ENCODE results near the gene TMEM141.
"Not testable (repeated sequence)": the region's sequence is repeated elsewhere in the genome, so short reads cannot be mapped to it uniquely, and the experiment has no call there.

The TMEM141 gene

DNA sequence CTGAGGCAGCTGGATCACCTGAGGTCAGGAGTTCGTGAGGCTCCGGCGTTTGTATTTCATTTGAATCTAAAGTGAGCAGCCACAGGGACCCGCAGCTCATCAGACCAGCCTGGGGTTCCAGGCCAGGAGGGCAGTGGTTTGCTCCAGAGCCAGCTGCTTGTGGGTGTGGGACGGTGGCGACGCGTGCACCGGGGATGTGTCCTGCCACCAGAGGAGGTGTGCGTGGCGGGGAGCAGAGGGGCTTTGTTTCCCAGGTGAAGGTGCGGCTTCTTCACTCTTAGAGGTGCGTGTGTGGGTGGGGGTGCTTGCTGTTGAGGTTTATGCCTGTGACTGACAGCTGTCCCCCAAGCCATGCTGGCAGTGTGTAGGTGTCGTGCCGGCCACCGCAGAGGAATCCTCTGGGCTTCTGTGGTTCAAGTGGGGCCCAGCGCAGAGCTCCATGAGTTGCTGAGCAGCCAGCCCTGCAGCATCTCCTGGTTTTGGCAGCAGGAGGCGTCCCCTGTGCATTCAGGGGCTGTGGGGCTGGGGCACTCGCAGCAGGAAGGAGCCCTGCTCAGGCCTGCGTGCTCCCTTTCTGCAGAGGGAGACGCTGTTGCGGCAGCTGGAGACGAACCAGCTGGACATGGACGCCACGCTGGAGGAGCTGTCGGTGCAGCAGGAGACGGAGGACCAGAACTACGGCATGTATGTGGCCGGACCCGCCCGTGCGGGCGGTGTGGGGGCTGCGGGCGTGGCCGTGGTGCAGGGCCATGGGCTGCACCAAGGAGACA lies 44.2 kb downstream of the TMEM141 start:
- TF ChIP-seq, protein P1, sequence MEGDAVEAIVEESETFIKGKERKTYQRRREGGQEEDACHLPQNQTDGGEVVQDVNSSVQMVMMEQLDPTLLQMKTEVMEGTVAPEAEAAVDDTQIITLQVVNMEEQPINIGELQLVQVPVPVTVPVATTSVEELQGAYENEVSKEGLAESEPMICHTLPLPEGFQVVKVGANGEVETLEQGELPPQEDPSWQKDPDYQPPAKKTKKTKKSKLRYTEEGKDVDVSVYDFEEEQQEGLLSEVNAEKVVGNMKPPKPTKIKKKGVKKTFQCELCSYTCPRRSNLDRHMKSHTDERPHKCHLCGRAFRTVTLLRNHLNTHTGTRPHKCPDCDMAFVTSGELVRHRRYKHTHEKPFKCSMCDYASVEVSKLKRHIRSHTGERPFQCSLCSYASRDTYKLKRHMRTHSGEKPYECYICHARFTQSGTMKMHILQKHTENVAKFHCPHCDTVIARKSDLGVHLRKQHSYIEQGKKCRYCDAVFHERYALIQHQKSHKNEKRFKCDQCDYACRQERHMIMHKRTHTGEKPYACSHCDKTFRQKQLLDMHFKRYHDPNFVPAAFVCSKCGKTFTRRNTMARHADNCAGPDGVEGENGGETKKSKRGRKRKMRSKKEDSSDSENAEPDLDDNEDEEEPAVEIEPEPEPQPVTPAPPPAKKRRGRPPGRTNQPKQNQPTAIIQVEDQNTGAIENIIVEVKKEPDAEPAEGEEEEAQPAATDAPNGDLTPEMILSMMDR (conservative IDR thresholded peaks at IDR 0.05) = no peak
- H3K27ac ChIP-seq = no peak overlapping the region

DNA sequence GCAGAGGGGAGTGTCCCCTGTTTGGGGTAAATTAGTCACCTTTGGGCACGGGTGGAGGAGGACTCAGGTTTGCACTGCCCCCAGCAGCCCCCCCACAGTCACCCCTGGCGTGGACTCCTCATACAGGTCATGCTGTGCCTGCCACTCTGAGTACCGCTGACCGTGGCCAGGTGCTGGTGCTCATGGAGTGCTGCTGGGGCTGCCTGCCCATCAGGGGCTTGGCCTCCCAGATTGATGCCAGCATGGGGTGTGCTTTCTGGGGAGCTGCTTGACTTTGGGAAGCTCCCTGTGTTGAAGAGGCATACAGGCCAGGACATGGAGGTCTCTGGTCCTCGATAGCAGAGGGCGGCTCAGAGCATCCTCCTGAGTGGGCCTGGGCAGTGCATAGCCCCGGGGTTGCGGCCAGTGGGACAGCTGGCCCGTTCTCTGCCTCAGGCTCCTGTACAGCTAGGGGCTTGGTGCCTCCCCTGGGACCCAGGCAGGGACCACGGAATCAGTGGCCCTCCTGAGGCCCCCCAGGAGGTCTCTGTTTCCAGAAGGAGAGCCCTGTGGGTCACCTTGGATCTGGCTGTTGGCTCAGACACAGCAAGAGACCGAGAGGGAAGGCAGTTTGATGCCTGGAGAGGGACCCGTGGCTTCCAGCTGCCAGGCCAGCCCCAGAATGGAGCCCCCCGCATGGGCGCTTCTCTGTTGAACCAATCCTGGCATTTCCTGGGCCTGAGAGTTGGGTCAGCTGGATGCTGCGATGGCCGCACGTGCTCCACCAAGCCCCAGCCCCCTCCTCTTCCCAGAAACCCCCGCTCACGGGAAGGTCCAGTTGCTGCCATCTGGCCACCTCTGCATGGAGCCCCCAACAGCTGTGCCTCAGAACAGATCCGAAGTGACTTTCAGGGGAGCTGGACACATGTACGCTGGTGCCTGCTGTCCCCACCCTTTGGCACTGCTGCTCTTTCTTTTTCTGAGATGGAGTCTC lies 45.1 kb downstream of the TMEM141 start:
- TF ChIP-seq, protein P1 (conservative IDR thresholded peaks at IDR 0.05) = no peak
- H3K27ac ChIP-seq = 0 out of 2 replicates have a peak overlapping the region, but pooled peaks have one; percentile 7

DNA sequence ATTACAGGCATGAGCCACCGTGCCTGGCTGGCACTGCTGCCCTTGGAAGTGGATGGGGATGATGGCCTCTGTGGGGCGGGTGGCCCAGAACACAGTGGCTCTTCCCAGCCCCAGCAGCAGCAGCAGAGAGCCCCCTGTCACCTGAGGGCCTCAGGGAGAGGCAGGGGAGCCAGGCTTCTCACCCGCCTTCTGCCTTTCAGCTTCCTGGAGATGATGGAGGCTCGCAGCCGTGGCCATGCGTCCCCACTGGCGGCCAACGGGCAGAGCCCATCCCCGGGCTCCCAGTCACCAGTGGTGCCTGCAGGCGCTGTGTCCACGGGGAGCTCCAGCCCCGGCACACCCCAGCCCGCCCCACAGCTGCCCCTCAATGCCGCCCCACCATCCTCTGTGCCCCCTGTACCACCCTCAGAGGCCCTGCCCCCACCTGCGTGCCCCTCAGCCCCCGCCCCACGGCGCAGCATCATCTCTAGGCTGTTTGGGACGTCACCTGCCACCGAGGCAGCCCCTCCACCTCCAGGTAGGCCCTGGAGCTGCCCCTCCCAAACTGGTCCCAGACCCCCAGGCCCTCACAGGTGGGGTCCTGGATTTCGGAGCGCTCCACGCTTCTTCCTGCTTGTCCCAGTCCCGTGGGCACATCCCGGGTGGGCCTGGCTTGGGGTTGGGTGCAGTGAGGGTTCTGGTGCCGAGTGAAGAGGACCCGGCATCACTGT lies 46.2 kb downstream of the TMEM141 start:
- H3K27ac ChIP-seq = no peak overlapping the region
- TF ChIP-seq, protein P1 (conservative IDR thresholded peaks at IDR 0.05) = no peak

DNA sequence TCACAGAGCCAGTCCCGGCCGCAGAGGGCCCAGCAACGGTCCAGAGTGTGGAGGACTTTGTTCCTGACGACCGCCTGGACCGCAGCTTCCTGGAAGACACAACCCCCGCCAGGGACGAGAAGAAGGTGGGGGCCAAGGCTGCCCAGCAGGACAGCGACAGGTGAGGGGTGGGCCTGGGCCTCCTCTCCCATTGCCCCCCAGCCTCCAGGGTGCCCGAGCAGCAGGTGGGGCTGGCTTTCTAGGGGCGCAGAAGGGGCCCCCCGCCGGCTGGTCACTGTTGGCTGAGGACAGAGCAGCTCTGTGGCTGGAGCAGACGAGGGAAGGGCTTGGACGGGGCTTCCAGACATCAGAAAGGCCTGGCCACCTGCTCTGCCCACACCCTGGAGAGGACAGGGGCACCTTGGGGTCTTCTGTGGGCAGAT lies 46.7 kb downstream of the TMEM141 start:
- H3K27ac ChIP-seq = not testable (repeated sequence)

DNA sequence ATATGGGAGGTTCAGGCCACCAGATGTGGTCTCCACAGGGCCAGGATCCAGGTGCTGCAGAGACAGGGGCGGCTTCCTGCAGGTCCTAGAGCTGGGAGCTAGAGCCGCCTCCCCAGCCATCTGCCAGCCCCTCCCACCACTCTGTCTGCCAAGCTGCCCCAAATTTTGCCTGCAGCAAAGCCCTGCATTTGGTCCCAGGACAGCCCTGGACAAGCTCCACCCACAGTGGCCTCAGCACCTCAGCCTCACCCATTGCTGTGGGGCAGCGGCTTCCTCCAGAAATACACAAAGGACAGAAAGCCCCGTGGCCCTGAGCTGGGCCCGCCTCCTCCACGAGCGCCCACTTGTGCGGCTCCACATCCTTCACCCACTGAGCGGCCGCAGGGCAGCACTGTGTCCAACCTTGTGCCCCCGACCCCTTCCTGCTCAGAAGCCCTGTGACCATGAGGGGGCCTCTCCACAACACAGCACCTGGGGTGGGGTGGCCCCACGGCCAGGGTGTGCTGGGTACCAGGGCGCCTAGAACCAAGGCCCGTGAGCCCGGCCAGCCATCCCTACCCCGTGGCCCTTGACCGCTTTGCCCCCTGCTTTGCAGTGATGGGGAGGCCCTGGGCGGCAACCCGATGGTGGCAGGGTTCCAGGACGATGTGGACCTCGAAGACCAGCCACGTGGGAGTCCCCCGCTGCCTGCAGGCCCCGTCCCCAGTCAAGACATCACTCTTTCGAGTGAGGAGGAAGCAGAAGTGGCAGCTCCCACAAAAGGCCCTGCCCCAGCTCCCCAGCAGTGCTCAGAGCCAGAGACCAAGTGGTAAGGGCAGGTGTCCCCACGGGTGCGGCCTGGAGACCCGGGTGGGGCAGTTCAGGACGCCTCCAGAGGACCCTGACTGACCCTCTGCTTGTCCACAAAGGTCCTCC lies 47.4 kb downstream of the TMEM141 start:
- peak overlapping the region; percentile 66 for H3K27ac ChIP-seq

DNA sequence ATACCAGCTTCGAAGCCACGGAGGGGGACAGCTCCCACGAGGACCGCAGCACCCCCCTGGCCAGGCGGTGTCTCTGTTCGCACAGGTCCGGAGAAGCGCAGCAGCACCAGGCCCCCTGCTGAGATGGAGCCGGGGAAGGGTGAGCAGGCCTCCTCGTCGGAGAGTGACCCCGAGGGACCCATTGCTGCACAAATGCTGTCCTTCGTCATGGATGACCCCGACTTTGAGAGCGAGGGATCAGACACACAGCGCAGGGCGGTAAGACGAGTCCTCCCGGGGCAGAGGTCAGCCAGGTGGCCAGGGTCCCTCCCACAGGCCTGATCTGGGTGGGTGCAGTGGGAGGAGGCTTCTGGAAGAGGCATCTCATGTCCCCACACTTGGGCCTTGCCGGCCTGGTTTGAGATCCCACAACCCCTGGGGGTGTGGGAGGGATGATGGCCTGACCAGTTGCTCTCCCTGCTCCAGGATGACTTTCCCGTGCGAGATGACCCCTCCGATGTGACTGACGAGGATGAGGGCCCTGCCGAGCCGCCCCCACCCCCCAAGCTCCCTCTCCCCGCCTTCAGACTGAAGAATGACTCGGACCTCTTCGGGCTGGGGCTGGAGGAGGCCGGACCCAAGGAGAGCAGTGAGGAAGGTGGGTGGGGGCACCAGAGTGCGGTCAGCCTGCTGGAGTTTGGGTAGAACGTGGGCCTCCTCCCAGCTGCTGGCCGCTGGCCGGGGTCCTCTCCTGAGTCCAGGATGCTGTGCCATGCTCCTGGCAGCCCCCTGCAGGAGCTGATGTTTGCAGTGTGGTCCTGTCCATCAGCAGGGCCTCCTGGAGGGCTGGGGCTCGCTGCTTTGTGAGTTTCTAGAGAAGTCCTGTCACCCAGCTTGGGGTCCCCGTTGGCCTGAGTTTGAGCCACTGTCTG lies 48.3 kb downstream of the TMEM141 start:
- peak overlapping the region; percentile 66 for H3K27ac ChIP-seq
- TF ChIP-seq, protein P1 (conservative IDR thresholded peaks at IDR 0.05) = no peak

More for the DNA sequence above, 47.4 kb downstream of the TMEM141 start:
- TF ChIP-seq, protein P1 (conservative IDR thresholded peaks at IDR 0.05) = no peak

Data from VCaP (cell line).